Stimulated activated CD4-positive, alpha-beta T cell treated with anti-CD3 and anti-CD28 coated beads, TNF-alpha, amount 100 ng/mL, for 24 hours (primary cell): ENCODE data around the gene RAB30.

Experiments used
- DNase-seq, 3 experiments: peaks; one replicate each; pipeline ENCODE4 v3.0.0-alpha.2; 2020; ENCODE audit warnings: low read depth in 3 of 3

RAB30 gene

DNA sequence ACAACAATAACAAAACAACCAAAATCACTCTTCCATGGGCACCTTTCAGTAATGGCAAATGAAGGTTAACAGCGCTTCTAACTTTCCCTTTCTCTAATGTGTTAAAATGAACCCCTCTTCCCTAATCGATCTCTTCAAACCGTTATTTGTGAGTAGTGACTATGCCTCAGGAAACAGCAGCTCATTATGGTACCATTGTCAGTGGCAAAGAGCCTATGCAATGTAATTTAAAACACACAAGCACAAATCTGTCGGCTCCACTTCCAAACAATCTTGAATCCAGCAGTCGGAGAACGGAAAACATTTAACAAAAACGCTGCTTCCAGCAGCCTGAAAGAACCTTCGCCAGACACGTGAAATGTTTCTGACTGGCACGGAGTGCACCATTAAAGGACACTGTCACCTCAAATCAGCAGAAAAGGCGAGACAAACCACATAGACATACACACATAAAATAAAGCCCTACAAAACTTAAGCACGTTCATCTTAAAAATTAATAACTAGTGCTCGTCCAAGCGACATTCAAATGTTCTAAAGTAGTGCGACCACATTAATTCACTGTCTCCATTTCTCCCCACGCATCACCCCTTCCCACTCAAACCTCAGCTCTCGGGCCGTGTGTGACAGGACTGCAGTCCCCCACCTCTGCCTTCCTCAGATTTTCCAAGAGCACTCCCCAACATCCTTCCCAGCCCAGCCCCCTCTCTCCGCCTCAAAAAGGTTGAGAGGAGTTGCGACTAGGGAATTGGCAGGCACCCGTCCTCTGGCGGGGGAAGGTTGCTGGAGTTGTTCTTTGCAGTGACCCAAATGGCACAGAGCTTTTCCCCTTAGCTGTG lies 748 bp downstream of the RAB30 start:
- DNase-seq = peak in 2 of 3 experiments; percentile 14 to 22

DNA sequence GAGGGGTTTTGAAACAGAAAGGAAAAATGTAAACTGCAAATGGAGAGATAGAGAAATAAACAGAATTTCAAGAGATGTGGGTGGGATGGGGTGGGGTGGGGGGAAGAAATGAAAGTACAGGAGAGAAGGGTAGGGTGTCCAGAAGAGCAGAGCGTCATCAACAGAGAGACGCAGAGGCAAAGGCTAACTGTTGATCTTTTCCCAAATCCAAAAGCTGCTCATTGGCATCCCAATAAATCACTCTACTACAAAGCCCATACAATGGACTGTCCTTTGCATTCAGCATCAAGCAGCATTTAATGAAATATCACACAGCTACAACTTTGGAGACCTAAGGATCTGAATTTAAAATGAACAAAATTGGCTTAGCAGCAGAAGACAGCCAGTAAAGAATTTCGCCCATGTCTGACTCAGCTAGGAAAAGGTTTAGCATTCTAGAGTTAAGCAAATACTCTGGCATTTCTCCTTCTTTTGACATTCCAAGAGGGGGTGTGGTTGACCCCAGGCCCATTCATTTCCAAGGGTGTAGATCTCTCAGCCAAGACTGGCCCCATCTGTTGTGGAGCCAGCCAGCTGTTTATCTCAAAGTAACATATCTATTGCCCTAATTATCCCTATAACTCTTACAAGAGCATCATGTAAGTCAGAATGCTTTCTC lies 1.5 kb downstream of the RAB30 start:
- DNase-seq = no peak

- DNase-seq = no peak
Measured at GRCh38 chr11:83069441-83070043, 2.2 kb downstream of the RAB30 start.

DNA sequence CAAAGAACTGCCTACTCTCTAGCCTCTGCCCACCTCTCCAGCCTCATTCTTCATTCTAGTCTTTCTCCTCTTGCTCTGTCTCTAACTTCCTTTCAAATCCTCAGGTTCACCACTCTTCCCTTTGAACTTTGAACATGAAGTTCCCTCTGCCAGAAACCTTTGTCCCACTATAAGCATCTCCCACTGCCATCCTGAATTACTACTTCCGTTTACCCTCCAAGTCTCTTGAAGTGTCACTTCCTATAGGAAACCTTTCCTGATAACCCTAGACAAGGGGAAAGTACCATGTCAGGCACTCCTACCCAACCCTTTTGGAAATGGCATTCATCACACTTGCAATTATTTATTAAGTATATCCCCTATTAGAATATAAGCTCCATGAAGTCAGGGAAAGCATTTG lies 3.1 kb downstream of the RAB30 start:
- no peak for DNase-seq

DNA sequence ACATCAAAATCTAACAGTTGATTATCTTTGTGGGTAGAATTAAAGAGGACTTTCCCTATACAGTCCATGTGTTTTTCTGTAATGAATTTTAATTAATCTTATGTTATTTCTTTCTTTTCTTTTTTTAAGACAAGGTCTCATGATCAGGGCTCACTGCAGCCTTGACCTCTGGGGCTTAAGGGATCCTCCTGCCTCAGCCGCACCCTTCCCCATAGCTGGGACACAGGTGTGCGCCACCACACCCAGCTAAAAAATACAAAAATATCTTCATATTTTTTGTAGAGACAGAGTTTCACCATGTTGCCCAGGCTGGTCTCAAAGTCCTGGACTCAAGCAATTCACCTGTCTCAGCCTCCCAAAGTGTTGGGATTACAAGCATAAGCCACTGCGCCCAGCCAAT lies 7.7 kb downstream of the RAB30 start:
- no peak for DNase-seq

DNA sequence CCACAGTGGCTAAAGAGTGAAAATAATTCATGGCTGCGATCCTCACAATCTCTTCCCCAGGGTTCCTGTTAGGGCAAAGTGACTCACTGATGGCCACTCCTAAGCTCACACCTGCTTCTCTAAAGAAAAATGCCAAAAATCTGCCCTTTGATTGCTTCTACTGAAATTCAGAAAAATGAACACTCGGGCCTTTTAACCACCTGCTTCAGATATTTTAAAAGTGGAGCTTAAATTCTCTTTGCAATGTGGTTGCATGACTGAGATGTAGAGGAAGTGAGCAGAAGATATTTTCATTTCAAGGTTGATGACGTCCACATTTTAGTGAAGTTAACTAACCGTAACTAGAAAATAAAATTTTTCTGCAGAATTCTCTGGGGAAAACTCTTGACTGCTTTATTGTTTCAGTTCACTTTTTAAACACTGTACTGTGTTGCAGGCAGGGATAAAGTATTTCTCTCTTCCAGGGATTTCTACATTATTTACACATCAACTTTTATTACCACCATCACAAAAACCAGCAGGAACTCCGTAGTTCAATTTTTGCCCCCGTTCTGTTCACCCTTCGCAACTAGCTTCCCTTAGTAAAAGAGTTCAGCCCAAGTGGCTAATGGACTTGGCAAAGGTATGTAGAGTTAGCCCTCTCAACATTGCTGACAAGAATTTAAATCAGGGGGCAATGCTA lies 8.5 kb downstream of the RAB30 start:
- DNase-seq = no peak

DNA sequence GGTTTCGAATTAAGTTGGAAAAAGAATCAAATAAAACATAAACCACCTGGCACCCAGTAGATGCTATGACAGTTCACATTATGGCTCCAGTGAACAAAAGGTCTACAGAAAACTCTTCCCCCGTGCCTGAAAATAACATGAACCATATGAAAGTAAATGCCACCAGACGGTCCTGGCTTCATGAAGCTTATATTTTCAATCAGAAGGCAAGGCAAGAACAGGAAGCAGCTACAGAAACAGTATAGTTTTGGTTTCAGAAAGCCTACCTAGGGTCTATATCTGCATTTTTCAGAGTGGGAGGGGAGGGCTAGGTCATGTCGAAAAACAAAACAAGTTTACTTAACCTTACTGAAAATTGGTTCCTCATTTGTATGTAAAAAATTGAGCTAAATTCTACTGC lies 9.8 kb downstream of the RAB30 start:
- DNase-seq = no peak

DNA sequence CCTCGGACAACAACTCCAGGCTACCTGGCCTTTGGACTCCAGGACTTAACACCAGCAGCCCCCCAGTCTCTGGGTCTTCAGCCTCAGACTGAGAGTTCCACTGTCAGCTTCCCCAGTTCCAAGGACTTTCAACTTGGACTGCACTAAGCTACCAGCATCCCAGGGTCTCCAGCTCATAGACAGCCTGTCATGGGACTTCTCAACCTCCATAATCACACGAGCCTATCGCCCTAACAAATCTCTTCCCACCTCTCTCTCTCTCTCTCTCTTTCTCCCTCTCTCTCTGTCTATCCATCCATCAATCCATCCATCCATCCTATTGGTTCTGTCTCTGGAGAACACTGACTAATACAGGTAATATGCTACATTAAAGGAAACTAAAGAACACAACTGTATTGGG lies 10.7 kb downstream of the RAB30 start:
- DNase-seq = no peak

DNA sequence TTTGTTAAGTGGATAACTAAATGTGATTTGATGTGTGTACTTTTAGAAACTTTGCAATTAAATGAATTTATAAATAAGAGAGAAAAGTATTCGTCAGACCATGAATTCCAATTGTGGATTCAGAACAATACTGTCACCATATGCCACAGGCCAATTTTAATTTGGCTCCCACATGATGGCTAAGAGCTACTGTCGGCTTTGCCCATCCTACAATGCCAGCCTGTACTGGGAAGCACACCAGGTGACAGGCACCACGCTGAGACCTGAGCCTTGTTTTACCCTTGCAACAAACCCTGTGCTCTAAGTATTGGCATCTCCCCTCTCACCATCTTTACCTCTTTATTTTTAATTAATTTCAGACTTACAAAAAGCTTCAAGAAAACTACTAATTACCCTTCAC lies 14.0 kb downstream of the RAB30 start:
- no peak for DNase-seq

GRCh38 chr11:83056611-83057010 lies 15.1 kb downstream of the RAB30 start:
- no peak for DNase-seq

GRCh38 chr11:83056204-83056603 lies 15.5 kb downstream of the RAB30 start:
- no peak for DNase-seq

- DNase-seq = no peak
Measured at GRCh38 chr11:83054904-83055380, 16.8 kb downstream of the RAB30 start.

DNA sequence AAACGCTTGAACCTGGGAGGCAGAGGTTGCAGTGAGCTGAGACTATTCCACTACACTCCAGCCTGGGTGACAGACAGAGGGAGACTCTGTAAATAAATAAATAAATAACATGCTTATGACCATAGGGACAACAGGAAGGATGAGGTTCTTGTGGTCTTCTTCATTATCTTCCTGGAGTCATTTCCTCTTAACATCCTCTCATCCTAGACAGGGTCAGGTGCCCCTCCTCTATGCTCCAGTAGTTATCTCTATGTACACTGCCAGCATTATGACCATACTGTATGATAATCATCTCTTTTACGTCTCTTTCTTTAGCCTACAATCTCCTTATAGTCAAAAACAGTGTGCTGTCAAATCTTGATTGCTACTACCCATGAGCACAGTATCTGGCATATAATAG lies 17.7 kb downstream of the RAB30 start:
- DNase-seq = no peak

GRCh38 chr11:83051760-83052671 lies 19.7 kb downstream of the RAB30 start:
- DNase-seq = no peak

- DNase-seq = no peak
Measured at GRCh38 chr11:83047515-83048225, 24.0 kb downstream of the RAB30 start.

DNA sequence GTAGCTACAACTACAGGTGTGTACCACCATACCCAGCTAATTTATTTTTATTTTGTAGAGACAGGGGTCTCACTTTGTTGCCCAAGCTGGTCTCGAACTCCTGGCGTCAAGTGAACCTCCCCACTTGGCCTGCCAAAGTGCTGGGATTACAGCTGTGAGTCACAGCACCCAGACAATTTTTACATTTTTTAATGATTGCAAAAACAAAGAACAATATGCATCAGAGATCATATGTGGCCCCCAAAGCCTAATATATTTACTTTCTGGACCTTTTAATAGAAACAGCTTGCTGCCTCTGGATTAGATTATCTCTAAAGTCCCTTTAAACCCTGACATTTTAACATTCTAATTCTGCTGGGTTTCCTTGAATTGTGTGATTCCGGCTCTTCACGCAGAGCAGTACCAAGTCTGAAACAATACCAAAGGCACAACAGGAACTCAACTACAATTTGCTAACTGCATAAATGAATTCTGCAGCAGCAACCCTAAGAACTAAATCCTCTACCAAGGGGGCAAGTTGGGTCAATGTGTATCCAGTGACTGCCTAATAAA lies 25.0 kb downstream of the RAB30 start:
- no peak for DNase-seq

GRCh38 chr11:83044958-83045712 lies 26.6 kb downstream of the RAB30 start:
- no peak for DNase-seq

- DNase-seq = no peak
Measured at GRCh38 chr11:83042964-83043711, 28.6 kb downstream of the RAB30 start.

- DNase-seq = no peak
Measured at GRCh38 chr11:83041126-83041525, 30.6 kb downstream of the RAB30 start.
